ENCODE data around the gene PHC2. TPM values are rescaled to one million over a fixed set of nuclear protein-coding genes. Genes with fewer than 3 reads are reported as not detected.

The PHC2 gene
- total RNA-seq, 2 experiments from 2014 or later: 34.0 to 35.0 TPM

GRCh38 chr1:33274446-33274845 is 156.4 kb downstream of the PHC2 start:
- ChIA-PET CTCF (ENCODE audit: unreplicated experiment) (interaction anchor here (0.5 kb wide), 1 partner anchor 78 kb away, joined by 3 read pairs; no protein-coding TSS in a partner anchor), POLR2A (no interaction called here)
- Histone ChIP-seq H3K4me3 (ENCODE audit: low read depth, low read length, poor library complexity, severe bottlenecking) (no peak overlapping the region), H3K9me3 (ENCODE audit: low read length) (no peaks in the 10 kb centered on the region), H3K36me3 (ENCODE audit: insufficient read depth, low read length) (no peaks in the 10 kb centered on the region), H3K4me2 (ENCODE audit: low read length) (no peak overlapping the region), H3K27ac (ENCODE audit: low read depth, low read length, poor library complexity, severe bottlenecking) (no peak overlapping the region), H3K79me2 (ENCODE audit: insufficient read depth, low read depth, low read length) (no peaks in the 10 kb centered on the region), H4K20me1 (ENCODE audit: insufficient read depth, low read length) (no peaks in the 10 kb centered on the region), H3K4me1 (ENCODE audit: insufficient read depth, low read length, poor library complexity, severe bottlenecking) (no peaks in the 10 kb centered on the region), H2AFZ (ENCODE audit: low read length) (no peak overlapping the region), H3K9me2 (ENCODE audit: insufficient read depth, low read length) (no peaks in the 10 kb centered on the region)
- BruUV-seq (replicated peaks): no TSS peak
- intact Hi-C loops (cut with micrococcal nuclease; ENCODE audit: unreplicated experiment): no loop called here
- DNase-seq (ENCODE audit: low spot score): no peak
- TF ChIP-seq CTCF (conservative IDR thresholded peaks at IDR 0.05; ENCODE audit: low read length) (no peak), EZH2phosphoT487 (IDR thresholded peaks at IDR 0.05; ENCODE audit: borderline replicate concordance, low read depth, low read length) (no peak)

- DNase-seq (ENCODE audit: low spot score): no peak
Measured at GRCh38 chr1:33273961-33274371, 156.9 kb downstream of the PHC2 start.

More at GRCh38 chr1:33273961-33274371, 156.9 kb downstream of the PHC2 start:
- no peak overlapping the region for H3K27ac ChIP-seq (ENCODE audit: low read depth, low read length, poor library complexity, severe bottlenecking)
- H3K36me3 ChIP-seq (ENCODE audit: insufficient read depth, low read length): no peaks in the 10 kb centered on the region
- no peaks in the 10 kb centered on the region for H3K9me2 ChIP-seq (ENCODE audit: insufficient read depth, low read length)
- no peaks in the 10 kb centered on the region for H4K20me1 ChIP-seq (ENCODE audit: insufficient read depth, low read length)
- BruUV-seq (replicated peaks): no TSS peak
- H3K9me3 ChIP-seq (ENCODE audit: low read length): no peaks in the 10 kb centered on the region
- TF ChIP-seq EZH2phosphoT487 (IDR thresholded peaks at IDR 0.05; ENCODE audit: borderline replicate concordance, low read depth, low read length) (no peak), CTCF (conservative IDR thresholded peaks at IDR 0.05; ENCODE audit: low read length) (no peak)
- CTCF ChIA-PET (ENCODE audit: unreplicated experiment): interaction anchor here (0.5 kb wide), 1 partner anchor 77 kb away, joined by 3 read pairs; no protein-coding TSS in a partner anchor
- intact Hi-C loops (cut with micrococcal nuclease; ENCODE audit: unreplicated experiment): no loop called here
- no peak overlapping the region for H2AFZ ChIP-seq (ENCODE audit: low read length)
- no peak overlapping the region for H3K4me3 ChIP-seq (ENCODE audit: low read depth, low read length, poor library complexity, severe bottlenecking)
- no peaks in the 10 kb centered on the region for H3K79me2 ChIP-seq (ENCODE audit: insufficient read depth, low read depth, low read length)
- H3K4me1 ChIP-seq (ENCODE audit: insufficient read depth, low read length, poor library complexity, severe bottlenecking): no peaks in the 10 kb centered on the region
- no peak overlapping the region for H3K4me2 ChIP-seq (ENCODE audit: low read length)
- POLR2A ChIA-PET: no interaction called here

Small RNA genes within 50 kb of the gene (microRNA-seq; reads per million reads assigned to microRNA genes)
- gene MIR3605 (ENCODE audit: borderline replicate concordance): 6.8 reads per million

Small RNA genes within 50 kb of the gene (small RNA-seq; reads per million reads assigned to genes)
- 0.21 reads per million for gene RN7SKP16

Other genes starting within 250 kb of the PHC2 start
- 2.0 and 2.4 TPM in 2 replicates for gene TRIM62, start 249.1 kb downstream of the PHC2 start, total RNA-seq (2014; rRNA removed; shearing (Covaris generic))
- gene TRIM62, start 249.1 kb downstream of the PHC2 start, total RNA-seq (2022): 8.4 and 8.8 TPM in 2 replicates
- 8.9 and 10.2 TPM in 2 replicates for gene ZNF362, start 174.6 kb downstream of the PHC2 start, total RNA-seq (2014; rRNA removed; shearing (Covaris generic))
- gene ZNF362, start 174.6 kb downstream of the PHC2 start, total RNA-seq (2022): 26.1 and 29.0 TPM in 2 replicates
- gene A3GALT2, start 110.0 kb downstream of the PHC2 start, total RNA-seq (2014; rRNA removed; shearing (Covaris generic)): not detected in 2 replicates
- not detected in 2 replicates for gene A3GALT2, start 110.0 kb downstream of the PHC2 start, total RNA-seq (2022)
- gene ZSCAN20, start 41.5 kb upstream of the PHC2 start, total RNA-seq (2014; rRNA removed; shearing (Covaris generic)): 3.0 and 4.0 TPM in 2 replicates
- gene ZSCAN20, start 41.5 kb upstream of the PHC2 start, total RNA-seq (2022): 3.6 and 3.9 TPM in 2 replicates

All from OCI-LY7 (cell line).